Tongue (tissue), 2 donors: ENCODE results near the gene NACC1. TPM values are rescaled to one million over a fixed set of nuclear protein-coding genes. Genes with fewer than 3 reads are reported as not detected.
A peak's percentile ranks its signal among the peaks of the same experiment; 100 is the strongest.
"Not testable (repeated sequence)": the region's sequence is repeated elsewhere in the genome, so short reads cannot be mapped to it uniquely, and the experiment has no call there.

ENCODE experiments used
- DNase-seq: peaks from one replicate; pipeline ENCODE4 v3.0.0-alpha.2; 2015
- total RNA-seq: library from RNA; depleted of rRNA; stranded (reverse); fragments of >200 nt; gene quantifications from one replicate; pipeline ENCODE4 v1.2.3, GENCODE V29; 2014

Gene NACC1
- total RNA-seq, 1 donor from 2014 or later = 16.2 TPM

GRCh38 chr19:13146763-13147563, 28.9 kb downstream of the NACC1 start:
- DNase-seq = no peak

GRCh38 chr19:13149173-13149627, 31.1 kb downstream of the NACC1 start:
- DNase-seq = not testable (repeated sequence)

- peak; percentile 57 for DNase-seq
Measured at GRCh38 chr19:13149628-13150186, 31.6 kb downstream of the NACC1 start.

- peak; percentile 98 for DNase-seq
Measured at GRCh38 chr19:13150187-13150930, 32.3 kb downstream of the NACC1 start, which contains the start of the genes IER2 and STX10. Gene IER2, plus strand, starts transcription at chr19:13150411. Its CDS starts 2,776 bp downstream, at chr19:13153187. Gene STX10, minus strand, starts transcription at chr19:13150375. Its CDS starts 202 bp downstream, at chr19:13150173.

- DNase-seq = peak; percentile 42
Measured at GRCh38 chr19:13150931-13151604, 33.0 kb downstream of the NACC1 start.

- peak; percentile 99 for DNase-seq
Measured at GRCh38 chr19:13151605-13152355, 33.7 kb downstream of the NACC1 start.

- no peak for DNase-seq
Measured at GRCh38 chr19:13152356-13152973, 34.4 kb downstream of the NACC1 start.

GRCh38 chr19:13152974-13153568, 35.0 kb downstream of the NACC1 start:
- peak; percentile 99 for DNase-seq

- DNase-seq = peak; percentile 70
Measured at GRCh38 chr19:13153569-13154240, 35.6 kb downstream of the NACC1 start.

- DNase-seq = peak; percentile 91
Measured at GRCh38 chr19:13154241-13154778, 36.2 kb downstream of the NACC1 start.

GRCh38 chr19:13154911-13155471, 36.9 kb downstream of the NACC1 start:
- DNase-seq = peak; percentile 85

GRCh38 chr19:13155472-13156359, 37.7 kb downstream of the NACC1 start:
- DNase-seq = peak; percentile 78

GRCh38 chr19:13159713-13160112, 41.6 kb downstream of the NACC1 start:
- DNase-seq = no peak

GRCh38 chr19:13160557-13160956, 42.5 kb downstream of the NACC1 start:
- no peak for DNase-seq

GRCh38 chr19:13162724-13163608, 44.9 kb downstream of the NACC1 start:
- peak; percentile 98 for DNase-seq

- peak; percentile 82 for DNase-seq
Measured at GRCh38 chr19:13163609-13164342, 45.7 kb downstream of the NACC1 start.
